Transverse colon (tissue), 4 donors: ENCODE measurements around the gene FLVCR1. TPM values are rescaled to one million over a fixed set of nuclear protein-coding genes. Genes with fewer than 3 reads are reported as not detected.
"Not testable (repeated sequence)": the region's sequence is repeated elsewhere in the genome, so short reads cannot be mapped to it uniquely, and the experiment has no call there.

Experiments used
- DNase-seq: peaks from one replicate; pipeline ENCODE4 v3.0.0-alpha.2; 2019
- H3K27ac ChIP-seq, 4 donors: fragments of 200-600 bp; sonication (generic); 2 replicates each; pipeline ENCODE4 v1.5.1; 2016 to 2018; ENCODE audit warnings: inconsistent platforms in 4 of 4
- H3K27me3 ChIP-seq: fragments of 200-600 bp; sonication (generic); 2 replicates; pipeline ENCODE4 v1.5.1; 2017; ENCODE audit warnings: inconsistent platforms
- H3K36me3 ChIP-seq, 4 donors: fragments of 200-600 bp; sonication (generic); 2 replicates each; pipeline ENCODE4 v1.5.1; 2017 to 2019; ENCODE audit warnings: inconsistent platforms in 4 of 4
- H3K4me1 ChIP-seq, 4 donors: fragments of 200-600 bp; sonication (generic); 2 replicates each; pipeline ENCODE4 v1.5.1; 2017 to 2020; ENCODE audit warnings: inconsistent platforms in 4 of 4
- H3K4me3 ChIP-seq, 4 donors: fragments of 200-600 bp; sonication (generic); 1 replicate in 1 of 4; 2 replicates in 3 of 4; pipeline versions ENCODE4 v1.5.1 to v1.6.1; 2017 to 2019; ENCODE audit warnings: inconsistent platforms in 4 of 4
- H3K9me3 ChIP-seq, 2 donors: fragments of 200-600 bp; sonication (generic); 2 replicates each; pipeline ENCODE4 v1.5.1; 2017 to 2019; ENCODE audit warnings: inconsistent platforms in 2 of 2
- EP300 ChIP-seq: sonication (generic); formaldehyde crosslinking; IDR thresholded peaks from one replicate; pipeline ENCODE4 v1.6.1; 2017; ENCODE audit warnings: antibody characterized with exemption, low read depth
- POLR2A ChIP-seq: fragments of 450-650 bp; IDR thresholded peaks from one replicate; pipeline ENCODE4 v1.6.1; 2016; ENCODE audit warnings: antibody characterized with exemption, mild to moderate bottlenecking, moderate library complexity
- POLR2AphosphoS5 ChIP-seq, 3 donors: sonication (generic); formaldehyde crosslinking; IDR thresholded peaks; one replicate each; pipeline ENCODE4 v1.6.1; 2016; ENCODE audit warnings: antibody characterized with exemption in 3 of 3
- WGBS, 2 donors: methylation state at CpG; one replicate each; pipeline ENCODE4 v1.1.5; 2018; ENCODE audit warnings: low coverage in 1 of 2; 5-methylcytosine and 5-hydroxymethylcytosine counted together
- in situ Hi-C, 4 donors: fragments of 200-750 bp; cut with MboI; loops; one replicate each; pipeline versions ENCODE4 v1.15.0 to v1.15.1; 2017; ENCODE audit warnings: low sequenced_read_pairs in 3 of 4, low pct_ligation_motif_present in 1 of 4, low pct_unique_long_range_greater_than_20kb in 1 of 4
- intact Hi-C: fragments of 100-400 bp; cut with DNase I; formaldehyde crosslinking; loops from one replicate; pipeline ENCODE4 v1.15.1; 2023; ENCODE audit warnings: low total_unique reads
- total RNA-seq, 4 donors: library from RNA; depleted of rRNA; stranded (reverse); fragments of >200 nt; gene quantifications; one replicate each; pipeline ENCODE4 v1.1.0, GENCODE V29; 2016
- TF ChIP-seq, protein P1 (sequence below), 5 experiments: fragments of 200-600 bp in 3 of 5; fragments of 450-650 bp in 2 of 5; sonication (generic) in 3 of 5; IDR thresholded peaks; 1 replicate in 2 of 5; 2 replicates in 3 of 5; pipeline ENCODE4 v1.5.1; 2016 to 2017; ENCODE audit warnings: antibody characterized with exemption in 5 of 5, inconsistent platforms in 3 of 5, mild to moderate bottlenecking in 2 of 5, moderate library complexity in 1 of 5

FLVCR1 gene
- total RNA-seq, 4 donors from 2014 or later: 13.2 to 21.3 (median 17.3) TPM

GRCh38 chr1:212838145-212838544 is 19.9 kb upstream of the FLVCR1 start:
- intact Hi-C loops (no loop called here), in situ Hi-C loops (no loop called here)
- WGBS, 2 donors: 86 to 91% methylated on average over 4 to 5 of the region's 5 CpGs
- peaks cover 0 to 12% (median 0%) of the 10 kb centered on the region in 4 donors for H3K4me1 ChIP-seq
- H3K4me3 ChIP-seq: no peak overlapping the region
- DNase-seq: no peak
- TF ChIP-seq POLR2A (no peak), POLR2AphosphoS5 (IDR thresholded peaks at IDR 0.05) (no peak), EP300 (no peak)
- TF ChIP-seq, protein P1, sequence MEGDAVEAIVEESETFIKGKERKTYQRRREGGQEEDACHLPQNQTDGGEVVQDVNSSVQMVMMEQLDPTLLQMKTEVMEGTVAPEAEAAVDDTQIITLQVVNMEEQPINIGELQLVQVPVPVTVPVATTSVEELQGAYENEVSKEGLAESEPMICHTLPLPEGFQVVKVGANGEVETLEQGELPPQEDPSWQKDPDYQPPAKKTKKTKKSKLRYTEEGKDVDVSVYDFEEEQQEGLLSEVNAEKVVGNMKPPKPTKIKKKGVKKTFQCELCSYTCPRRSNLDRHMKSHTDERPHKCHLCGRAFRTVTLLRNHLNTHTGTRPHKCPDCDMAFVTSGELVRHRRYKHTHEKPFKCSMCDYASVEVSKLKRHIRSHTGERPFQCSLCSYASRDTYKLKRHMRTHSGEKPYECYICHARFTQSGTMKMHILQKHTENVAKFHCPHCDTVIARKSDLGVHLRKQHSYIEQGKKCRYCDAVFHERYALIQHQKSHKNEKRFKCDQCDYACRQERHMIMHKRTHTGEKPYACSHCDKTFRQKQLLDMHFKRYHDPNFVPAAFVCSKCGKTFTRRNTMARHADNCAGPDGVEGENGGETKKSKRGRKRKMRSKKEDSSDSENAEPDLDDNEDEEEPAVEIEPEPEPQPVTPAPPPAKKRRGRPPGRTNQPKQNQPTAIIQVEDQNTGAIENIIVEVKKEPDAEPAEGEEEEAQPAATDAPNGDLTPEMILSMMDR (IDR thresholded peaks at IDR 0.05): no peak
- no peaks in the 10 kb centered on the region for H3K9me3 ChIP-seq
- no peaks in the 10 kb centered on the region for H3K27me3 ChIP-seq
- no peak overlapping the region for H3K27ac ChIP-seq
- no peaks in the 10 kb centered on the region for H3K36me3 ChIP-seq

GRCh38 chr1:212844521-212844920 is 13.6 kb upstream of the FLVCR1 start:
- H3K4me1 ChIP-seq, H3K27me3 ChIP-seq, DNase-seq, H3K27ac ChIP-seq, H3K9me3 ChIP-seq, H3K4me3 ChIP-seq, intact Hi-C loops, H3K36me3 ChIP-seq, in situ Hi-C loops: not testable (repeated sequence)
- 64 to 80% methylated on average over 3 of the region's 3 CpGs for WGBS, 2 donors

- Histone ChIP-seq H3K36me3 (no peaks in the 10 kb centered on the region), H3K4me1 (no peaks in the 10 kb centered on the region), H3K27me3 (no peaks in the 10 kb centered on the region), H3K27ac (no peak within 1 kb of the TSS), H3K9me3 (peaks cover 0 to 3% of the 10 kb centered on the region in 2 donors), H3K4me3 (no peak within 1 kb of the TSS)
- no peak for DNase-seq
- in situ Hi-C loops (no loop called here), intact Hi-C loops (no loop called here)
- WGBS, 2 donors: 94 to 96% methylated on average over 2 to 4 of the region's 4 CpGs
- TF ChIP-seq, protein P1 (IDR thresholded peaks at IDR 0.05): no peak
- TF ChIP-seq POLR2A (no peak), EP300 (no peak), POLR2AphosphoS5 (IDR thresholded peaks at IDR 0.05) (no peak)
These were observed 10.5 kb upstream of the FLVCR1 start, which contains the start of gene SPATA45 for GRCh38 chr1:212847549-212847948. Gene SPATA45, minus strand, starts transcription at chr1:212847649. Its CDS starts 11,500 bp downstream, at chr1:212836149.

DNA sequence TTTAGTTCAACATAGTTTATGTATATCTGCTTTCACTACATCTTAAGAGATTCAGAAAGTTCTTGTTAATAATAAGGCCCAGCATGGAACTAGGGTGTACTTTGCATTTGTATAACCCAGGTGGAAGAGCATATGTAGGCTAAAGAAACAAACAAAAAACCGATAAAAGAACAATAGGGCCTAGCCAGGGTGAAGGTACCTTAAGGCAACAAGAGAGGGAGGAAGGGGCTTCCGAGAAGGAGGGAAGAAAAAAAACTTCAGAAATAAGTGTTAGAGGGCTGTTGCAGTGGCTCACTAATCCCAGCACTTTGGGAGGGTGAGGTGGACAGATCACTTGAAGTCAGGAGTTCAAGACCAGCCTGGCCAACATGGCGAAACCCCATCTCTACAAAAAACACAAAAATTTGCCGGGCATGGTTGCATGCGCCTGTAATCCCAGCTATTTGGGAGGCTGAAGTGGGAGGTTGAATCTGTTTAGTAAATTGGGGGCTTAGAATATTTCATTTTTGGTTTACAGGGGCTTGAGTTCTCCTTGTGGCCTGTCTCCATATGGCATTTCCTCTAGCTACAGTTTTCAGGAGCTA is 5.9 kb upstream of the FLVCR1 start:
- intact Hi-C loops (no loop called here), in situ Hi-C loops (no loop called here)
- peaks cover 4 to 9% (median 7%) of the 10 kb centered on the region in 4 donors for H3K4me1 ChIP-seq

More for the DNA sequence above, 5.9 kb upstream of the FLVCR1 start:
- TF ChIP-seq POLR2AphosphoS5 (IDR thresholded peaks at IDR 0.05): no peak
- no peak for TF ChIP-seq EP300
- no peak for TF ChIP-seq POLR2A
- TF ChIP-seq, protein P1 (IDR thresholded peaks at IDR 0.05): no peak
- no peaks in the 10 kb centered on the region for H3K27me3 ChIP-seq
- H3K4me3 ChIP-seq: no peak overlapping the region
- WGBS, 2 donors: 93 to 96% methylated on average over 5 of the region's 5 CpGs
- DNase-seq: no peak
- H3K27ac ChIP-seq: no peak overlapping the region
- H3K9me3 ChIP-seq: no peaks in the 10 kb centered on the region
- H3K36me3 ChIP-seq: no peaks in the 10 kb centered on the region
